NB4 (cell line): ENCODE data around the gene SLC25A33.

ENCODE experiments used
- POLR2A ChIP-seq: IDR thresholded peaks from 2 replicates; pipeline ENCODE4 v1.6.1; 2011; ENCODE audit warnings: mild to moderate bottlenecking; ENCODE audit not compliant: insufficient read length; ENCODE audit errors: extremely low read depth
- TF ChIP-seq, protein P1 (sequence below): IDR thresholded peaks from one replicate; pipeline ENCODE4 v1.5.1; 2012; ENCODE audit warnings: low read depth, low read length

DNA sequence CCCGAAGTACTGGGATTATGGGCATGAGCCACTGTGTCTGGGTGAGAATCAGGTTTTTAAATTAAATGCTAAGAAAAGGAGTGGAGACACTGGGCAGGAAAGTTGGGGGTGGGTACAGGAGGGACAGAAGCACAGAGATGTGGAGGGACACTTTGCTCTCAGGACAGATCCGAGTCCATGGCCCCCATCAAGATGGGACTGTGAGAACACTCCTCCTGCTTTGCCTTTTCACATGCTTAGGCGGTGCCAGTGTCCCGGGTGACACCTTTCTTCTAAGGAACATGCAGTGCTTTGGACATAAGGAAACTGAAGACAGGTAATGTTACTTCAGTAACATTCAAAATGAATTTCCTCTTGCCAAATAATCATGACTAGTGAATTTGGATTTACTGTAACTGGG, 16.7 kb downstream of the SLC25A33 start:
- TF ChIP-seq, protein P1, sequence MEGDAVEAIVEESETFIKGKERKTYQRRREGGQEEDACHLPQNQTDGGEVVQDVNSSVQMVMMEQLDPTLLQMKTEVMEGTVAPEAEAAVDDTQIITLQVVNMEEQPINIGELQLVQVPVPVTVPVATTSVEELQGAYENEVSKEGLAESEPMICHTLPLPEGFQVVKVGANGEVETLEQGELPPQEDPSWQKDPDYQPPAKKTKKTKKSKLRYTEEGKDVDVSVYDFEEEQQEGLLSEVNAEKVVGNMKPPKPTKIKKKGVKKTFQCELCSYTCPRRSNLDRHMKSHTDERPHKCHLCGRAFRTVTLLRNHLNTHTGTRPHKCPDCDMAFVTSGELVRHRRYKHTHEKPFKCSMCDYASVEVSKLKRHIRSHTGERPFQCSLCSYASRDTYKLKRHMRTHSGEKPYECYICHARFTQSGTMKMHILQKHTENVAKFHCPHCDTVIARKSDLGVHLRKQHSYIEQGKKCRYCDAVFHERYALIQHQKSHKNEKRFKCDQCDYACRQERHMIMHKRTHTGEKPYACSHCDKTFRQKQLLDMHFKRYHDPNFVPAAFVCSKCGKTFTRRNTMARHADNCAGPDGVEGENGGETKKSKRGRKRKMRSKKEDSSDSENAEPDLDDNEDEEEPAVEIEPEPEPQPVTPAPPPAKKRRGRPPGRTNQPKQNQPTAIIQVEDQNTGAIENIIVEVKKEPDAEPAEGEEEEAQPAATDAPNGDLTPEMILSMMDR: no peak
- no peak for TF ChIP-seq POLR2A
